Kidney glomerular epithelial cell (primary cell): ENCODE data around the gene PTPRD.
"Not testable (repeated sequence)": the region's sequence is repeated elsewhere in the genome, so short reads cannot be mapped to it uniquely, and the experiment has no call there.

Source experiments
- DNase-seq: peaks from one replicate; lab custom pipeline; 2025; lab: John Stamatoyannopoulos, UW

The PTPRD gene

GRCh38 chr9:9319007-9319406 lies 1293.8 kb downstream of the PTPRD start:
- no peak for DNase-seq

GRCh38 chr9:9310743-9311142 lies 1302.1 kb downstream of the PTPRD start:
- not testable (repeated sequence) for DNase-seq

- no peak for DNase-seq
Observed at GRCh38 chr9:9305600-9305999, 1307.2 kb downstream of the PTPRD start.

GRCh38 chr9:9299134-9299533 lies 1313.7 kb downstream of the PTPRD start:
- DNase-seq, result no peak

GRCh38 chr9:9286001-9286400 lies 1326.8 kb downstream of the PTPRD start:
- no peak for DNase-seq

DNA sequence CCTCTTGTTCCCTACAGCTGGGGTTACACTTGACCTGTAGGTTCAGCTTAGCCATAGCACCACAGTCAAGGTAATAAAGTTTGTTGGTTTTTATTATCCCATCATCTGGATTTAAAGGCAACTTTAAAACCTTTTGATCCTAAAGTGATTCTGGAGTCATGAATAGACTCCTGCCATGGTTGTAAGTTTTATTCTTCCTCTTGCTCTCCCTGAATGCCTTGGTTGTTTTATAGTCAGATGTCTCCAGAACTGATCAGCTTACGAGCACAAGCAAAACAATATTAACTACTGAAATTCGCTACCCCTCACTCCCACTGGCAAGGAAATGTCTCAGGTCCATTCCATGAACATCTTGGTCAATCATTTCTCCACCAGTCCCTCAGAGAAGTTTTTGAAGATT lies 1328.6 kb downstream of the PTPRD start:
- no peak for DNase-seq

DNA sequence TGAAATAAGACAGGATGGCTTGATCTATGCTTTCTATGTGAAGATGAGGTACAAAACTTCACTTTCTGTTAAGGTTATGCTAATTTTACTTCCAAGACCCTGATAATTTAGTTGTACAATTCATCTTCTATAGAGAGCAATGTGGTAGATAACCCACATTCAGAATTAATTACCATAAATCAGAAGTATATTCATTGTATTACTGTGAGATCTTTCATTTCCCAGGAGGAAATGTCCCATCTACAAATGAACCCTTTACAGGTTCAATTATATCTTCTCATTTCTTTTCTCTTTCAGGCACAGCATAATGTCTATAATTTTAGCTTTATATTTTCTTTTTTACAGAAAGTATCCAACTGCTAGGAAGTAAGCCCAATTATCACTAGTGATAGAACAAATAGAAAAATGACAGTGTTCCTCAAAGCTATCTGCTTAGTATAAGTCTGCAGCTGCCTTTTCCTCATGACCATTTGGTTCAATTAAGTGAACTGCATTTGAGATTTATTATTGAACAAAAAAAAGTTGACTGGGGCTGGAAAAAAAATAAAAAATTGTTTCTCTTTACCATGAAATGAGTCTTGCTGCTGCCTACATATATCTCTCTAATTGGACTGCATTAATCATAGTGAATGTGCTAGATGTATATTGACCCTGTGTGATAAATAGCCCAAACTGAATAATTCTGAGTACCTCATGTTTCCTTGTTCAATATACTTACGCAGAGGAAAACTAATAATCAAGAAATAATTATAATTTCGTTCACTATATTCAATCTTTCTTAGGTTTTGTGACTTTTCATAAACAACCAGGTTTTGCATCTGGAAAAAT lies 1329.4 kb downstream of the PTPRD start:
- no peak for DNase-seq

DNA sequence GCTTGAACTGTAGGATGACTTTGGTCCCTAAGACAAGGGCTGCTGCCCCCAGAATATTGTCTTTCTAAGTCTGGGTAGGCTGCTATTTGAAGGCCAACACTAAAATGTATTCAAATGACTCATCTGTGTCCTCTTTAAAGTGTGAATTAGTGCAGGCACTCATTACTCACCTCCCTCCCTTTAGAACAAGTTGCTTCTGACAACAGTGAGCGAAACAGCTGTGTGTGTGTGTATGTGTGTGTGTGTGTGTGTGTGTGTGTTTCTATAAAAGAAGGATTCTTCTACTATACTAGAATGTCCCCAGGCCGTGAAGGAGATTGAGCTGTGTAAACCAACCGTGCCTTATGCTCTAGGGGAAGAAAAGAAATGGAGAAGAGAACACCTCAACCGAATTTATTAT lies 1337.2 kb downstream of the PTPRD start:
- no peak for DNase-seq

DNA sequence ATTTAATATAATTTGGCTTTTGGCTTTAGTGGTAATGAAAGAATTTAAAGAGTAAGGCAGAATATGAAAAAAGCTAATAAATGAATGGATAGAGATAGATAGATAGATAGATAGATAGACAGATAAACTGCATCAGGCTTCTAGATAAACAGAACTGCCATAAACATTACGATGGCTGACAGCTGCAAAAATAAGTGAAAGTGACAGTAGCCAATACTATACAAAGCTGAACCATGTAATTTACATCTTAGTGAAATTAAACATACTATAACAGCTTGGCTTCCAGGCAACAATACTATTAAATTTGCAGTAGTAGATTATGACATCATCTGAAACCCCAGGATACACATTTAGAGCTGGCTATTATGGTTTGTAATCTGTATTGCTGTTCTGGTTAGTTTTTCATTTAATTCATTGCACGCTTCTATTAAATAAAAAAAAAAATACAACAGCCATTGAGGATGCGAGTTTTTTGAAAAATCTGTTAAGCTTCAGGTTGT lies 1354.8 kb downstream of the PTPRD start:
- no peak for DNase-seq

GRCh38 chr9:9246726-9247125 lies 1366.1 kb downstream of the PTPRD start:
- no peak for DNase-seq

- DNase-seq, result no peak
Observed at GRCh38 chr9:9231946-9232345, 1380.9 kb downstream of the PTPRD start.

- DNase-seq, result no peak
Observed at GRCh38 chr9:9229269-9229668, 1383.5 kb downstream of the PTPRD start.

- no peak for DNase-seq
Observed at GRCh38 chr9:9223175-9223574, 1389.6 kb downstream of the PTPRD start.

DNA sequence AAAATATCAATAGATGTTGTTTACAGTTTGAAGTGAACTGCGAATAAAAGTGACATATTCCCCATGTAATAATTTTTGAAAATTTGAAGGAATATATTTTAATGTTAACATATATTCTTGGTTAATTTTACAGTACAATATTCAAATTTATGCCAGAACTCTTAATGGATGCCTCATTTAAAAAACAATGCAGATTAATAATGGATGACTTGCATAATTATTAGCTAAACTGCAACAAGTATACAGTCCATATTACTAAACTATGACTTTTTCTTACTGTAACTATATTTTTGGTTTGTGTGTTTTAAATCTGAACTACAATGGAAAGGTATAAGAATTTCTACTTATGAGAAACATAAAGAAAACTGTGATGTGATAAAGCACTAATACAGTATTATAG lies 1390.1 kb downstream of the PTPRD start:
- no peak for DNase-seq

GRCh38 chr9:9216934-9217333 lies 1395.9 kb downstream of the PTPRD start:
- no peak for DNase-seq

DNA sequence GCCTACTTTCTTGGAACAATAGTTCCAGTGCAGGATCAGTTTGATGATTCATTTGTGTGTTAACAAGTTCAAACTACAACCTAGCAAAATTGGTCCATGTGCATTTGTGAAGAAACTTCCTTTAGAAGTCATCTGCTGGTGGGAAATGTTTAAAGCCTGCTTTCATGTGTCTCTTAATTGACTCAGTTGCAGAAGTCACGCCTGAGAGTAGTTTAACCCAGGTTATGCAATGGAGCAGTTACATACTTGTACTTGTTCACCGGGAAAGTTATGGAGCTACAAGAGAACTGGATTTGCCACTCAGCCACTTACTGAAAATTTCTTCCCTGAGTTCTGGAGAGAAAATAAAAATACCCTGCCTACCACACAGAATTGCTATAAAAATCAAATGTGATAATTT lies 1397.8 kb downstream of the PTPRD start:
- no peak for DNase-seq

DNA sequence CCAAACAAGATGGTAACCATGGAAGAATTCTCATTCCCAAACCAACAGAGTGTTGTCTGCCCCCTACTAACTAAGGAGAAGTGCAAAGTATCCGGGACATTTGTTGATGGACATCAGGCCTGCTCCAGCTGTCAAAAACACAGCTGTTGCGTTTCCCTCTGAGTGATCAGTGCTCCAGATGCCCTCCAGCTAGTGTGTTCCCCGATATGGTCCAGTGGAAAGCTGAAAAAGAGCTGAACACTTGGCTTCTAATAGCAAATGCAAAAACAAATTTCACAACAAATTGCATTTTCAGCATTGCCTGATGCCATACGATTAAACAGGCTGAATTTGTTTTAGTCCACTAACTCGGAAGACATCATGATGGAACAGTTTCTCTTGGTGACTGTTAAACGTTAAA lies 1398.7 kb downstream of the PTPRD start:
- no peak for DNase-seq

GRCh38 chr9:9212963-9213362 lies 1399.8 kb downstream of the PTPRD start:
- no peak for DNase-seq

DNA sequence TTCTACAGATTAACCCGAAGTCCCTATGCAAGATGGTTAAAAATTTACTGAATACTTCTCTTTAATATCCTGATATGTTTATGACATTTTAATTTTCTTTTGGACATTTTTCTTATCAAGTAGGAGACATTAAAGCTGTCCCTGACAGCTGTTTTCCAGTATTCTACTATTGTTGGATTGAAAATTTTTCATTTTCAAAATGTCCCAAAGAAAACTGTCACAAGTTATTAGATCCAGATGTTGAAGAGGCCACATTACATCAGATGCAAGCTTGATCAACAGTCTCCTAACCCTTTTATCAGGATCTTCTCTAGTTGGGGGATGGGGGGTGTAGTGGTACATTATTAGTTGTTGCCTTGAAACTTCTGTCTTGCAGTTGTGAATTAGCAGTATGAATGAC lies 1410.5 kb downstream of the PTPRD start:
- no peak for DNase-seq

- DNase-seq, result no peak
Observed at GRCh38 chr9:9186086-9186485, 1426.7 kb downstream of the PTPRD start.

GRCh38 chr9:9182431-9182830 lies 1430.4 kb downstream of the PTPRD start:
- DNase-seq, result no peak

- DNase-seq, result no peak
Observed at GRCh38 chr9:9177081-9177480, 1435.7 kb downstream of the PTPRD start.

DNA sequence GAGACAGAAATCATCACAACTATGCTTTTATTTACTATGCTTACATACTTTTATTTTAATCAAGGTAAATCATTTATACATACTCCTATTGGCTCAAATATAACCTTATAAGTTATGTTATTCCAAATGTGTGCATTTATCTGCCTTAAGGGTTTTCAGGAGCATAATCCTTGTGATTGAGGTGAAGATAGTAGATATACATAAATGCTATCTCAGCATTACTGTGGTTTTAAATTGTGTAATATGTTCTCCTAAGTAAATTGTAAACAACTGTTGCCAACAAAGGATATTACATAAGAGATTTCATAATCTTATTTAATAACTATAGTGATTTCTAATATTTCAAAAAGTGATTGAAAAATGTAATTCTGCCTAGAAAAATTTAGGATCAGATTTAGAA lies 1438.4 kb downstream of the PTPRD start:
- DNase-seq, result no peak

DNA sequence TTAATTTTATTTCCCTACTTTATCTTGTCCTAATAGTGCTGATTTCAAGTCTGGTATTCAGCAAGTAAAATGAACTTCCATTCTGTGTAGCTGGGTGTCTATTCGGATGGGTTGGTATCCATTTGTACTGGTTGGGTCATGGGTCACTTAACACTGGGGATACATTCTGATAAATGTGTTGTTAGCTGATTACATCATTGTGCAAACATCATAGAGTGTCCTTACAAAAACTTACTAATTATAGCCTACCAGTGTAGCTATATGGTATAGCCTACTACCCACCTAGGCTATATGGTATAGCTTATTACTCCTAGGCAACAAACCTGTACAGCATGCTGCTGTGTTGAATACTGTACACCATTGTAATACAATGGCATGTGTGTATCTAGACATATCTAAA lies 1439.5 kb downstream of the PTPRD start:
- DNase-seq, result no peak
